GM23338 (cell line): ENCODE results near the gene IRF6.

Source experiments
- CREB1 ChIP-seq: fragments of 250-450 bp; sonication (Bioruptor Pico); IDR thresholded peaks from 2 replicates; pipeline ENCODE4 v1.5.0; 2020; ENCODE audit warnings: low read depth, mild to moderate bottlenecking, moderate library complexity
- CTCF ChIP-seq, 2 experiments: fragments of 200-600 bp in 1 of 2; sonication (generic) in 1 of 2; conservative IDR thresholded peaks; 2 replicates each; pipeline versions ENCODE4 v1.5.1 to v1.6.1; 2016 to 2017; ENCODE audit warnings: antibody characterized with exemption in 2 of 2, low read depth in 2 of 2, mild to moderate bottlenecking in 2 of 2, moderate library complexity in 1 of 2
- ETS1 ChIP-seq: IDR thresholded peaks from 2 replicates; pipeline ENCODE4 v1.6.1; 2016; ENCODE audit warnings: antibody characterized with exemption
- EZH2 ChIP-seq: fragments of 200-600 bp; sonication (generic); IDR thresholded peaks from one replicate; pipeline ENCODE4 v1.8.0; 2017; ENCODE audit warnings: antibody characterized with exemption, mild to moderate bottlenecking, low read depth; ENCODE audit not compliant: unreplicated experiment
- EZH2phosphoT487 ChIP-seq: fragments of 200-600 bp; sonication (generic); IDR thresholded peaks from one replicate; pipeline ENCODE4 v1.8.1; 2018; ENCODE audit warnings: antibody characterized with exemption; ENCODE audit not compliant: unreplicated experiment
- JUNB ChIP-seq: IDR thresholded peaks from one replicate; pipeline ENCODE4 v1.6.1; 2016; ENCODE audit warnings: antibody characterized with exemption; ENCODE audit not compliant: unreplicated experiment
- NANOG ChIP-seq: IDR thresholded peaks from 2 replicates; pipeline ENCODE4 v1.6.1; 2016; ENCODE audit warnings: antibody characterized with exemption, borderline replicate concordance
- POLR2AphosphoS5 ChIP-seq: IDR thresholded peaks from 2 replicates; pipeline ENCODE4 v1.6.1; 2016; ENCODE audit warnings: antibody characterized with exemption, low read depth
- REST ChIP-seq: IDR thresholded peaks from one replicate; pipeline ENCODE4 v1.6.1; 2018; ENCODE audit warnings: antibody characterized with exemption; ENCODE audit not compliant: unreplicated experiment
- STAT1 ChIP-seq: IDR thresholded peaks from one replicate; pipeline ENCODE4 v1.6.1; 2016; ENCODE audit warnings: antibody characterized with exemption; ENCODE audit not compliant: unreplicated experiment
- ZNF114 ChIP-seq: fragments of 250-450 bp; sonication (Bioruptor Pico); IDR thresholded peaks from 2 replicates; pipeline ENCODE4 v1.5.0; 2020; ENCODE audit warnings: mild to moderate bottlenecking, moderate library complexity

GRCh38 chr1:209748620-209749019 lies 57.3 kb downstream of the IRF6 start:
- TF ChIP-seq CTCF (conservative IDR thresholded peaks at IDR 0.05; ENCODE audit: low read depth in 2 of 2) (no peak), EZH2phosphoT487 (no peak), EZH2 (no peak), ETS1 (no peak), POLR2AphosphoS5 (no peak), REST (no peak), CREB1 (no peak), JUNB (no peak), ZNF114 (CRISPR knock-in tag) (no peak), NANOG (no peak), STAT1 (no peak)
